ENCODE measurements around the gene PRADC1. TPM values are rescaled to one million over a fixed set of nuclear protein-coding genes. Genes with fewer than 3 reads are reported as not detected.

The PRADC1 gene
- total and polyA plus RNA-seq, 9 of the 15 experiments (the other 6 are each of a cell fraction or from before 2014, with no cell fraction given) = 7.3 to 47.4 (median 34.2) TPM

GRCh38 chr2:73233932-73234832 lies 1.1 kb upstream of the PRADC1 start, which contains the start of gene CCT7 (continued):
- TF ChIP-seq, protein P1, sequence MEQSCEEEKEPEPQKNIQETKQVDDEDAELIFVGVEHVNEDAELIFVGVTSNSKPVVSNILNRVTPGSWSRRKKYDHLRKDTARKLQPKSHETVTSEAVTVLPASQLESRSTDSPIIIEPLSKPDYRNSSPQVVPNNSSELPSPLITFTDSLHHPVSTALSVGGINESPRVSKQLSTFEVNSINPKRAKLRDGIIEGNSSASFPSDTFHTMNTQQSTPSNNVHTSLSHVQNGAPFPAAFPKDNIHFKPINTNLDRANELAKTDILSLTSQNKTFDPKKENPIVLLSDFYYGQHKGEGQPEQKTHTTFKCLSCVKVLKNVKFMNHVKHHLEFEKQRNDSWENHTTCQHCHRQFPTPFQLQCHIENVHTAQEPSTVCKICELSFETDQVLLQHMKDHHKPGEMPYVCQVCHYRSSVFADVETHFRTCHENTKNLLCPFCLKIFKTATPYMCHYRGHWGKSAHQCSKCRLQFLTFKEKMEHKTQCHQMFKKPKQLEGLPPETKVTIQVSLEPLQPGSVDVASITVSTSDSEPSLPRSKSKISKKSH (CRISPR knock-in tag; IDR thresholded peaks at IDR 0.05) = no peak
- no peak for TF ChIP-seq ZNF77 (CRISPR knock-in tag; IDR thresholded peaks at IDR 0.05)
- no peak for TF ChIP-seq ZBTB34 (CRISPR knock-in tag; IDR thresholded peaks at IDR 0.05)
- no peak for TF ChIP-seq RBM34 (IDR thresholded peaks at IDR 0.05; ENCODE audit: borderline replicate concordance, insufficient read depth, low read length)
- no peak for TF ChIP-seq ZNF778 (CRISPR knock-in tag; IDR thresholded peaks at IDR 0.05)
- TF ChIP-seq KLF1 (tag; IDR thresholded peaks at IDR 0.05) = peak; percentile 66; the same call in 1 of the 2 replicates
- no peak for TF ChIP-seq MTA2 (IDR thresholded peaks at IDR 0.05; ENCODE audit: low read depth)
- no peak for TF ChIP-seq ATF1 (CRISPR knock-in tag; IDR thresholded peaks at IDR 0.05)
- peak; percentile 54 for TF ChIP-seq ATF1 (tag; IDR thresholded peaks at IDR 0.05)
- no peak for TF ChIP-seq NFE2L1 (tag; IDR thresholded peaks at IDR 0.05; ENCODE audit: borderline replicate concordance, low read depth)
- TF ChIP-seq JUND (IDR thresholded peaks at IDR 0.05; ENCODE audit: borderline replicate concordance, low read depth, low read length) = peak; percentile 29
- no peak for TF ChIP-seq JUND (tag; IDR thresholded peaks at IDR 0.05; ENCODE audit: borderline replicate concordance, low read depth, low read length)
- peak; percentile 85; the same call in 1 of the 2 replicates for TF ChIP-seq SRSF1 (IDR thresholded peaks at IDR 0.05; ENCODE audit: low read depth, low read length)
- no peak for TF ChIP-seq MECOM (CRISPR knock-in tag; IDR thresholded peaks at IDR 0.05)
- no peak for TF ChIP-seq FOSL1 (tag; conservative IDR thresholded peaks at IDR 0.05)
- TF ChIP-seq ZNF57 (CRISPR knock-in tag; IDR thresholded peaks at IDR 0.05) = no peak
- TF ChIP-seq NR4A1 (CRISPR knock-in tag; IDR thresholded peaks at IDR 0.05) = 0 out of 2 replicates have a peak, but pooled peaks have one; percentile 26
- no peak for TF ChIP-seq NR4A1 (tag; IDR thresholded peaks at IDR 0.05)
- no peak for TF ChIP-seq MCM5 (IDR thresholded peaks at IDR 0.05; ENCODE audit: low read depth)
- TF ChIP-seq NFYB (IDR thresholded peaks at IDR 0.05; ENCODE audit: extremely low read depth, insufficient read length) = no peak
- TF ChIP-seq PML (IDR thresholded peaks at IDR 0.05; ENCODE audit: low read length) = peak; percentile 87; the same call in 1 of the 2 replicates
- TF ChIP-seq GATAD2A (IDR thresholded peaks at IDR 0.05) = peak; percentile 68; the same call in 1 of the 2 replicates
- no peak for TF ChIP-seq ZNF124 (CRISPR knock-in tag; IDR thresholded peaks at IDR 0.05)
- no peak for TF ChIP-seq MED1 (CRISPR knock-in tag; IDR thresholded peaks at IDR 0.05; ENCODE audit: borderline replicate concordance)
- TF ChIP-seq CHD4 (IDR thresholded peaks at IDR 0.05; ENCODE audit: insufficient read depth, insufficient replicate concordance, low read depth, low read length, poor library complexity, severe bottlenecking) = no peak
- TF ChIP-seq HSF4 (CRISPR knock-in tag; IDR thresholded peaks at IDR 0.05; ENCODE audit: borderline replicate concordance) = no peak
- TF ChIP-seq RB1 (IDR thresholded peaks at IDR 0.05; ENCODE audit: low read depth) = peak; percentile 71; the same call in 1 of the 2 replicates
- no peak for TF ChIP-seq DLX4 (CRISPR knock-in tag; IDR thresholded peaks at IDR 0.05)

All from K562 (cell line).